NT2/D1 (cell line): ENCODE measurements around the gene AKR1C3.

Experiments used
- SUZ12 ChIP-seq: IDR thresholded peaks from 2 replicates; pipeline ENCODE4 v1.6.1; 2011; ENCODE audit not compliant: insufficient read length, insufficient read depth; ENCODE audit errors: extremely low read depth
- YY1 ChIP-seq: IDR thresholded peaks from 2 replicates; pipeline ENCODE4 v1.6.1; 2011; ENCODE audit not compliant: insufficient read length, insufficient read depth
- ZNF274 ChIP-seq: IDR thresholded peaks from 2 replicates; pipeline ENCODE4 v1.6.1; 2011; ENCODE audit warnings: mild to moderate bottlenecking, low read depth, low read length

GRCh38 chr10:5070648-5071410, 23.4 kb upstream of the AKR1C3 start:
- TF ChIP-seq ZNF274 (no peak), SUZ12 (no peak), YY1 (no peak)
